ENCODE results near the gene GC. TPM values are rescaled to one million over a fixed set of nuclear protein-coding genes. Genes with fewer than 3 reads are reported as not detected.

Gene GC
- polyA plus RNA-seq, 4 donors: 0.26 to 23.8 (median 0.41) TPM

Other genes starting within 250 kb of the GC start
- gene NPFFR2, start 247.9 kb upstream of the GC start, polyA plus RNA-seq (ENCODE audit: insufficient read length in 4 of 4): 1 to 10 TPM in 3 of 4 donors, under 1 TPM in 1; 0.73 to 2.2 (median 1.3) TPM

Measured in left renal cortex interstitium (tissue), 4 donors.